ENCODE data around the gene KRT72.

Gene KRT72

GRCh38 chr12:52636592-52637258, 35.5 kb upstream of the KRT72 start (continued):
- TF ChIP-seq PATZ1 (tag by site-specific recombination; IDR thresholded peaks at IDR 0.05), result no peak
- TF ChIP-seq ZNF624 (tag by site-specific recombination; IDR thresholded peaks at IDR 0.05), result no peak
- no peak for TF ChIP-seq ZNF398 (tag by site-specific recombination; IDR thresholded peaks at IDR 0.05)
- no peak for TF ChIP-seq SCRT1 (tag by site-specific recombination; IDR thresholded peaks at IDR 0.05; ENCODE audit: borderline replicate concordance)
- no peak for TF ChIP-seq ZBTB49 (tag by site-specific recombination; IDR thresholded peaks at IDR 0.05; ENCODE audit: low read depth)
- no peak for TF ChIP-seq KLF17 (tag by site-specific recombination; IDR thresholded peaks at IDR 0.05)

DNA sequence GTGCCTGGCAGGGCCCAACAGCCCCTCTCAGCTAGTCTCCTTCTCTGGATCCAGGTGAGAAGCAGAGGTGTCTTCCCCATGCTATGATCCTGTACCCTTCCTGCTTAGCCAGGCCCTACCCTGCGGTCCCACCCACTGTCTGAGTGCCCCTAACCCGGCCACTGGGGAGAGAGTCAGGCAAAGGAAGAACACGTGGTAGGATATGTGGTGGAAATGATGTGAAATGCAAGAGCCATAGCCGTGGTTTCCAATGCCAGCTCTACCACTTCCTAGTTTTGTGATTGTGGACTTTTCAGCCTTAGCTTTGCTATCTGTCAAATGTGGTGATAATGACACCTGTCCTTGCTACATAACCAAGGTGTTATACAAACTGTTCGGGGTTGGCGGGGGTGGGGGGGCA, 34.9 kb upstream of the KRT72 start:
- no peak for TF ChIP-seq ZNF174 (tag by site-specific recombination; IDR thresholded peaks at IDR 0.05)
- H3K36me3 ChIP-seq (ENCODE audit: control insufficient read depth in 2 of 2, insufficient read depth in 1 of 2, low read length in 2 of 2), result no peaks in the 10 kb centered on the region
- H3K4me3 ChIP-seq (ENCODE audit: low read depth, low read length), result no peak overlapping the region
- no peaks in the 10 kb centered on the region; the same call in 1 of the 2 replicates for H3K4me1 ChIP-seq (ENCODE audit: control insufficient read depth, insufficient read depth, low read length)
- H3K9me3 ChIP-seq (ENCODE audit: control insufficient read depth, insufficient read depth, low read depth, low read length), result no peaks in the 10 kb centered on the region
- H3K27ac ChIP-seq (ENCODE audit: extremely low read depth, low read depth, low read length), result no peak overlapping the region
- ChIA-PET CTCF (interaction anchor here (0.6 kb wide), 1 partner anchor 296 kb away, joined by 3 read pairs; no protein-coding TSS in a partner anchor), POLR2A (no interaction called here)

- TF ChIP-seq ZNF16 (tag by site-specific recombination; IDR thresholded peaks at IDR 0.05; ENCODE audit: low read depth) (no peak), SP2 (tag by site-specific recombination; IDR thresholded peaks at IDR 0.05) (no peak), ZNF2 (tag by site-specific recombination; IDR thresholded peaks at IDR 0.05) (no peak), GLI2 (tag by site-specific recombination; IDR thresholded peaks at IDR 0.05; ENCODE audit: borderline replicate concordance, low read depth) (no peak), PRDM1 (tag by site-specific recombination; IDR thresholded peaks at IDR 0.05) (no peak), ZNF121 (tag by site-specific recombination; IDR thresholded peaks at IDR 0.05) (no peak), WT1 (tag by site-specific recombination; IDR thresholded peaks at IDR 0.05) (no peak), ZNF302 (tag by site-specific recombination; IDR thresholded peaks at IDR 0.05; ENCODE audit: low read depth) (no peak), KLF16 (tag by site-specific recombination; IDR thresholded peaks at IDR 0.05) (no peak)
- H3K27ac ChIP-seq (ENCODE audit: extremely low read depth, low read depth, low read length), result no peak overlapping the region
- ChIA-PET POLR2A (interaction anchor here (0.6 kb wide), 1 partner anchor 490 kb away, joined by 3 read pairs; no protein-coding TSS in a partner anchor), CTCF (interaction anchor here (1.0 to 1.6 kb wide), 2 partner anchors 246 to 261 kb away, joined by 4 read pairs; no protein-coding TSS in a partner anchor)
- no peaks in the 10 kb centered on the region for H3K36me3 ChIP-seq (ENCODE audit: control insufficient read depth in 2 of 2, insufficient read depth in 1 of 2, low read length in 2 of 2)
- no peaks in the 10 kb centered on the region; the same call in 1 of the 2 replicates for H3K4me1 ChIP-seq (ENCODE audit: control insufficient read depth, insufficient read depth, low read length)
- no peaks in the 10 kb centered on the region for H3K9me3 ChIP-seq (ENCODE audit: control insufficient read depth, insufficient read depth, low read depth, low read length)
- no peak overlapping the region for H3K4me3 ChIP-seq (ENCODE audit: low read depth, low read length)
These were observed 33.2 kb upstream of the KRT72 start for GRCh38 chr12:52634266-52635056.

Measured in HEK293 (cell line).